Testis (tissue), 3 donors: ENCODE results near the gene SIN3B. TPM values are rescaled to one million over a fixed set of nuclear protein-coding genes. Genes with fewer than 3 reads are reported as not detected.

Experiments
- DNase-seq: peaks from one replicate; pipeline ENCODE4 v3.0.0-alpha.2; 2019
- H3K27ac ChIP-seq, 2 donors: fragments of 200-600 bp; sonication (generic); one replicate each; pipeline ENCODE4 v1.5.1; 2019
- H3K27me3 ChIP-seq: fragments of 200-600 bp; sonication (generic); one replicate; pipeline ENCODE4 v1.5.1; 2019
- H3K36me3 ChIP-seq: fragments of 200-600 bp; sonication (generic); one replicate; pipeline ENCODE4 v1.5.1; 2017; ENCODE audit warnings: low read depth; ENCODE audit errors: missing control alignments
- H3K4me1 ChIP-seq: fragments of 200-600 bp; sonication (generic); one replicate; pipeline ENCODE4 v1.5.1; 2019
- H3K4me3 ChIP-seq, 2 donors: fragments of 200-600 bp; sonication (generic); one replicate each; pipeline ENCODE4 v1.5.1; 2017 to 2019
- H3K9me3 ChIP-seq: fragments of 200-600 bp; sonication (generic); one replicate; pipeline ENCODE4 v1.5.1; 2017
- CTCF ChIP-seq, 3 experiments: fragments of 450-650 bp in 2 of 3; fragments of 200-600 bp in 1 of 3; sonication (generic) in 1 of 3; IDR thresholded peaks; one replicate each; pipeline ENCODE4 v1.5.1; 2016 to 2019; ENCODE audit warnings: antibody characterized with exemption in 3 of 3, mild to moderate bottlenecking in 2 of 3, moderate library complexity in 1 of 3
- POLR2A ChIP-seq: fragments of 450-650 bp; IDR thresholded peaks from one replicate; pipeline ENCODE4 v1.6.1; 2017; ENCODE audit warnings: antibody characterized with exemption, mild to moderate bottlenecking, moderate library complexity
- WGBS, 2 donors: methylation state at CpG; one replicate each; pipeline ENCODE4 v1.1.5; 2018; 5-methylcytosine and 5-hydroxymethylcytosine counted together
- intact Hi-C: fragments of 100-400 bp; cut with DNase I; formaldehyde crosslinking; loops from one replicate; pipeline ENCODE4 v1.15.1; 2023; ENCODE audit warnings: low total_unique reads
- polyA plus RNA-seq: library from polyadenylated mRNA; stranded (reverse); fragments of 350-450 nt; fragmentation: Illumina TruSeq; extraction: RNeasy Lipid Tissue Mini Kit (QIAGEN cat#74804); gene quantifications from one replicate; pipeline ENCODE4 v1.2.3, GENCODE V29; 2014; ENCODE audit warnings: low read depth, low replicate concordance; ENCODE audit not compliant: insufficient read depth
- total RNA-seq, 2 donors: library from RNA; depleted of rRNA; stranded (reverse); fragments of >200 nt; gene quantifications; one replicate each; pipeline ENCODE4 v1.2.3, GENCODE V29; 2016

Gene SIN3B
- total and polyA plus RNA-seq, 3 donors from 2014 or later, result 70.6 to 283 (median 231) TPM

GRCh38 chr19:16891696-16892382 lies 62.6 kb downstream of the SIN3B start:
- Histone ChIP-seq H3K27me3 (no peaks in the 10 kb centered on the region), H3K9me3 (no peaks in the 10 kb centered on the region), H3K36me3 (no peaks in the 10 kb centered on the region), H3K4me1 (peaks cover 37% of the 10 kb centered on the region), H3K4me3 (no peak overlapping the region), H3K27ac (no peak overlapping the region)
- peak; percentile 78 for DNase-seq
- intact Hi-C loops, result no loop called here
- TF ChIP-seq POLR2A (no peak), CTCF (IDR thresholded peaks at IDR 0.05) (no peak)
- 72 to 80% methylated on average over 9 to 12 of the region's 12 CpGs for WGBS, 2 donors

GRCh38 chr19:16892436-16892835 lies 63.2 kb downstream of the SIN3B start:
- no peaks in the 10 kb centered on the region for H3K9me3 ChIP-seq
- H3K27me3 ChIP-seq, result no peaks in the 10 kb centered on the region
- H3K4me1 ChIP-seq, result peaks cover 33% of the 10 kb centered on the region
- H3K27ac ChIP-seq, result no peak overlapping the region
- intact Hi-C loops, result no loop called here
- H3K36me3 ChIP-seq, result no peaks in the 10 kb centered on the region
- TF ChIP-seq POLR2A (no peak), CTCF (IDR thresholded peaks at IDR 0.05) (no peak)
- WGBS, 2 donors, result 80 to 86% methylated on average over 1 to 4 of the region's 4 CpGs
- DNase-seq, result no peak
- no peak overlapping the region for H3K4me3 ChIP-seq

- intact Hi-C loops, result no loop called here
- Histone ChIP-seq H3K27ac (peak overlapping the region; percentile 23 to 32), H3K4me3 (no peak overlapping the region), H3K4me1 (peaks cover 29% of the 10 kb centered on the region), H3K36me3 (no peaks in the 10 kb centered on the region), H3K27me3 (no peaks in the 10 kb centered on the region), H3K9me3 (no peaks in the 10 kb centered on the region)
- 63 to 87% methylated on average over 7 to 19 of the region's 19 CpGs for WGBS, 2 donors
- no peak for TF ChIP-seq CTCF (IDR thresholded peaks at IDR 0.05)
- no peak for TF ChIP-seq POLR2A
- no peak for DNase-seq
Observed at GRCh38 chr19:16892868-16893685, 63.9 kb downstream of the SIN3B start.

- H3K27ac ChIP-seq, result peak overlapping the region; percentile 23 to 32
Observed at GRCh38 chr19:16893686-16893989, 64.4 kb downstream of the SIN3B start.

More at GRCh38 chr19:16893686-16893989, 64.4 kb downstream of the SIN3B start:
- no peaks in the 10 kb centered on the region for H3K27me3 ChIP-seq
- intact Hi-C loops, result no loop called here
- H3K9me3 ChIP-seq, result no peaks in the 10 kb centered on the region
- H3K4me1 ChIP-seq, result peaks cover 26% of the 10 kb centered on the region
- 27 to 44% methylated on average over 11 to 14 of the region's 14 CpGs for WGBS, 2 donors
- H3K4me3 ChIP-seq, result no peak overlapping the region
- no peak for DNase-seq
- H3K36me3 ChIP-seq, result no peaks in the 10 kb centered on the region
- TF ChIP-seq CTCF (IDR thresholded peaks at IDR 0.05) (no peak), POLR2A (no peak)
